IPS-NIHi11 (cell line): ENCODE results near the gene INHA.

Experiments
- DNase-seq: peaks from one replicate; pipeline ENCODE4 v3.0.0; 2012; ENCODE audit warnings: mixed read lengths, low spot score

INHA gene

GRCh38 chr2:219559156-219559915 lies 12.8 kb upstream of the INHA start:
- DNase-seq = no peak

GRCh38 chr2:219560037-219560892 lies 11.8 kb upstream of the INHA start:
- DNase-seq = peak; percentile 74

- DNase-seq = no peak
Measured at GRCh38 chr2:219560893-219561178, 11.3 kb upstream of the INHA start.

- DNase-seq = no peak
Measured at GRCh38 chr2:219561179-219562048, 10.7 kb upstream of the INHA start.

GRCh38 chr2:219562049-219563020 lies 9.8 kb upstream of the INHA start:
- DNase-seq = no peak

- no peak for DNase-seq
Measured at GRCh38 chr2:219563271-219563928, 8.7 kb upstream of the INHA start.

- peak; percentile 34 for DNase-seq
Measured at GRCh38 chr2:219565130-219566080, 6.7 kb upstream of the INHA start.

GRCh38 chr2:219566640-219567039 lies 5.5 kb upstream of the INHA start:
- DNase-seq = no peak

- no peak for DNase-seq
Measured at GRCh38 chr2:219567131-219567530, 5.0 kb upstream of the INHA start.

- DNase-seq = no peak
Measured at GRCh38 chr2:219567791-219568361, 4.2 kb upstream of the INHA start.

- DNase-seq = no peak
Measured at GRCh38 chr2:219569041-219569440, 3.1 kb upstream of the INHA start.

- DNase-seq = no peak
Measured at GRCh38 chr2:219569635-219570034, 2.5 kb upstream of the INHA start.

GRCh38 chr2:219570194-219570923 lies 1.8 kb upstream of the INHA start:
- DNase-seq = peak; percentile 73

- DNase-seq = peak; percentile 35
Measured at GRCh38 chr2:219570924-219571310, 1.2 kb upstream of the INHA start.

- peak; percentile 90 for DNase-seq
Measured at GRCh38 chr2:219571311-219572236, 536 bp upstream of the INHA start, which contains the start of gene OBSL1. TSS of gene OBSL1 (minus strand) at chr2:219571539. CDS start at chr2:219571232, 307 bp downstream.

- no peak for DNase-seq
Measured at GRCh38 chr2:219573166-219573565, 1.1 kb downstream of the INHA start.
